ENCODE results near the gene GAR1.

- TF ChIP-seq BCL11A (tag by site-specific recombination; IDR thresholded peaks at IDR 0.05; ENCODE audit: low read depth) (no peak), CTCF (tag by site-specific recombination; IDR thresholded peaks at IDR 0.05) (no peak), ZNF449 (tag by site-specific recombination; IDR thresholded peaks at IDR 0.05) (no peak), ZNF558 (tag by site-specific recombination; IDR thresholded peaks at IDR 0.05) (no peak), ZBTB21 (tag by site-specific recombination; IDR thresholded peaks at IDR 0.05) (no peak), ZNF18 (tag by site-specific recombination; IDR thresholded peaks at IDR 0.05) (no peak), AEBP2 (tag by site-specific recombination; IDR thresholded peaks at IDR 0.05; ENCODE audit: borderline replicate concordance) (no peak), ZBTB7A (tag by site-specific recombination; IDR thresholded peaks at IDR 0.05; ENCODE audit: low read depth) (no peak), ZBTB1 (tag by site-specific recombination; IDR thresholded peaks at IDR 0.05) (no peak), ZBTB10 (tag by site-specific recombination; IDR thresholded peaks at IDR 0.05) (no peak), REST (tag by site-specific recombination; IDR thresholded peaks at IDR 0.05) (no peak)
These were observed 16.7 kb upstream of the GAR1 start for GRCh38 chr4:109798866-109799265.
